Lower leg skin (tissue), 4 donors: Measurements from ENCODE around the gene FIGN. TPM values are rescaled to one million over a fixed set of nuclear protein-coding genes. Genes with fewer than 3 reads are reported as not detected.

Experiments
- DNase-seq, 2 donors: peaks; one replicate each; pipeline ENCODE4 v3.0.0-alpha.2; 2019; ENCODE audit warnings: low spot score in 2 of 2
- H3K4me3 ChIP-seq: fragments of 200-600 bp; sonication (generic); 2 replicates; pipeline ENCODE4 v1.5.1; 2017; ENCODE audit warnings: mild to moderate bottlenecking, low read depth; ENCODE audit not compliant: poor library complexity, severe bottlenecking
- CTCF ChIP-seq, 3 donors: fragments of 450-650 bp; IDR thresholded peaks; one replicate each; pipeline ENCODE4 v1.5.1; 2016; ENCODE audit warnings: antibody characterized with exemption in 3 of 3, mild to moderate bottlenecking in 3 of 3, moderate library complexity in 2 of 3
- POLR2A ChIP-seq, 2 donors: fragments of 450-650 bp; IDR thresholded peaks; one replicate each; pipeline ENCODE4 v1.6.1; 2016 to 2017; ENCODE audit warnings: antibody characterized with exemption in 2 of 2, mild to moderate bottlenecking in 1 of 2, moderate library complexity in 1 of 2
- WGBS, 2 donors: methylation state at CpG; one replicate each; pipeline ENCODE4 v1.1.5; 2018; 5-methylcytosine and 5-hydroxymethylcytosine counted together
- intact Hi-C: fragments of 100-400 bp; cut with DNase I; formaldehyde crosslinking; loops from one replicate; pipeline ENCODE4 v1.15.0; 2023; ENCODE audit warnings: low total_unique reads
- total RNA-seq, 4 donors: library from RNA; depleted of rRNA; stranded (reverse); fragments of >200 nt; gene quantifications; one replicate each; pipeline ENCODE4 v1.1.0, GENCODE V29; 2016

FIGN gene
- total RNA-seq, 4 donors from 2014 or later, result 0.88 to 1.8 (median 1.1) TPM

- intact Hi-C loops, result no loop called here
- TF ChIP-seq CTCF (IDR thresholded peaks at IDR 0.05), result no peak
- TF ChIP-seq POLR2A (IDR thresholded peaks at IDR 0.05), result no peak
- 91 to 93% methylated on average over 1 of the region's 1 CpG for WGBS, 2 donors
- no peak for DNase-seq
- H3K4me3 ChIP-seq, result no peak overlapping the region
Observed at GRCh38 chr2:163580757-163581156, 155.1 kb downstream of the FIGN start.

- 66 to 74% methylated on average over 2 of the region's 2 CpGs for WGBS, 2 donors
- TF ChIP-seq POLR2A (IDR thresholded peaks at IDR 0.05) (no peak), CTCF (IDR thresholded peaks at IDR 0.05) (no peak)
- no peak for DNase-seq
- intact Hi-C loops, result no loop called here
- H3K4me3 ChIP-seq, result no peak overlapping the region
Observed at GRCh38 chr2:163574309-163574708, 161.5 kb downstream of the FIGN start.

GRCh38 chr2:163573652-163574051 lies 162.2 kb downstream of the FIGN start:
- 58 to 65% methylated on average over 1 of the region's 1 CpG for WGBS, 2 donors
- TF ChIP-seq CTCF (IDR thresholded peaks at IDR 0.05), result no peak
- no peak for TF ChIP-seq POLR2A (IDR thresholded peaks at IDR 0.05)
- DNase-seq, result no peak
- intact Hi-C loops, result no loop called here
- H3K4me3 ChIP-seq, result no peak overlapping the region

- TF ChIP-seq CTCF (IDR thresholded peaks at IDR 0.05) (no peak), POLR2A (IDR thresholded peaks at IDR 0.05) (no peak)
- no peak overlapping the region for H3K4me3 ChIP-seq
- intact Hi-C loops, result no loop called here
- WGBS, 2 donors, result 87 to 95% methylated on average over 7 of the region's 7 CpGs
- DNase-seq, result no peak
Observed at GRCh38 chr2:163572850-163573249, 163.0 kb downstream of the FIGN start.

GRCh38 chr2:163571423-163572102 lies 164.2 kb downstream of the FIGN start:
- no peak for DNase-seq
- intact Hi-C loops, result no loop called here
- TF ChIP-seq CTCF (IDR thresholded peaks at IDR 0.05) (no peak), POLR2A (IDR thresholded peaks at IDR 0.05) (no peak)
- WGBS, 2 donors, result 83 to 91% methylated on average over 7 of the region's 7 CpGs
- no peak overlapping the region for H3K4me3 ChIP-seq

GRCh38 chr2:163570391-163570790 lies 165.4 kb downstream of the FIGN start:
- intact Hi-C loops, result no loop called here
- WGBS, 2 donors, result 93 to 95% methylated on average over 3 of the region's 3 CpGs
- no peak for DNase-seq
- no peak for TF ChIP-seq POLR2A (IDR thresholded peaks at IDR 0.05)
- no peak for TF ChIP-seq CTCF (IDR thresholded peaks at IDR 0.05)
- H3K4me3 ChIP-seq, result no peak overlapping the region
